Measurements from ENCODE around the gene CAND1.

Gene CAND1

GRCh38 chr12:67344979-67345710 lies 76.0 kb downstream of the CAND1 start:
- no peak for DNase-seq (ENCODE audit: low read depth)

- no peak for DNase-seq (ENCODE audit: low read depth)
These were observed 79.5 kb downstream of the CAND1 start for GRCh38 chr12:67348683-67349082.

GRCh38 chr12:67352682-67353081 lies 83.5 kb downstream of the CAND1 start:
- no peak for DNase-seq (ENCODE audit: low read depth)

GRCh38 chr12:67354322-67354721 lies 85.2 kb downstream of the CAND1 start:
- no peak for DNase-seq (ENCODE audit: low read depth)

- DNase-seq (ENCODE audit: low read depth), result no peak
These were observed 85.8 kb downstream of the CAND1 start for GRCh38 chr12:67354966-67355365.

- DNase-seq (ENCODE audit: low read depth), result no peak
These were observed 86.5 kb downstream of the CAND1 start for GRCh38 chr12:67355428-67356379.

GRCh38 chr12:67356380-67356774 lies 87.2 kb downstream of the CAND1 start:
- no peak for DNase-seq (ENCODE audit: low read depth)

GRCh38 chr12:67357376-67358125 lies 88.4 kb downstream of the CAND1 start:
- DNase-seq (ENCODE audit: low read depth), result no peak

- no peak for DNase-seq (ENCODE audit: low read depth)
These were observed 89.7 kb downstream of the CAND1 start for GRCh38 chr12:67358781-67359338.

- no peak for DNase-seq (ENCODE audit: low read depth)
These were observed 93.4 kb downstream of the CAND1 start for GRCh38 chr12:67362526-67362925.

GRCh38 chr12:67364228-67364627 lies 95.1 kb downstream of the CAND1 start:
- no peak for DNase-seq (ENCODE audit: low read depth)

GRCh38 chr12:67365131-67365530 lies 96.0 kb downstream of the CAND1 start:
- no peak for DNase-seq (ENCODE audit: low read depth)

GRCh38 chr12:67367843-67368242 lies 98.7 kb downstream of the CAND1 start:
- no peak for DNase-seq (ENCODE audit: low read depth)

Measured in CMK (cell line).